Measurements from ENCODE around the gene LTBP1. TPM values are rescaled to one million over a fixed set of nuclear protein-coding genes. Genes with fewer than 3 reads are reported as not detected.

The LTBP1 gene
- total and polyA plus RNA-seq, 10 of the 15 experiments (the other 5 are each of a cell fraction or from before 2014, with no cell fraction given) = 0.01 to 0.28 (median 0.12) TPM; not detected in 2

DNA sequence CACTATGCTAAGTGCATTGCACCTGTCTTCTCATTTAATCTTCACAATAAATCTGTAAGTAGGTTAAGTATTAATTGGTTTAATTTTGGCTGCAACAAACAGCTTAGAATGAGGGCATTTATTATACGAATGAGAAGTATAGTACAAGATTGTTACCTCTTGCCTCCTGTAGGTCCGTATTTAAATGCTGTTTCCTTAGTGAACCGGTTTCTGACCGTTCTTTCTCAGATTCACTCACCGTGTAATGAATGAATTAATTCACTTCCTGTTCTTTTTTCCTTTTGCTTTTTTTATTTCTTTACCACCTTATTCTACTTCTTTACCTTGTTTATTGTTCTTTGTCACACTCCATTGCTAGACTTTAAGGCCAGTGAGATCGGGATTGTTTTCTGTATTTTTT, 375.9 kb downstream of the LTBP1 start:
- ChIA-PET RAD21 (ENCODE audit: unreplicated experiment) (no interaction called here), POLR2A (no interaction called here), CTCF (interaction anchor here (1.0 to 1.6 kb wide), 3 partner anchors 13 to 261 kb away, joined by 3 to 4 read pairs (median 4); no protein-coding TSS in a partner anchor), SMC1A (ENCODE audit: uncharacterized antibody, unreplicated experiment) (interaction anchor here (0.8 kb wide), 1 partner anchor 139 kb away, joined by 3 read pairs; no protein-coding TSS in a partner anchor)
- no peak for DNase-seq (ENCODE audit: low read depth, low spot score)
- no peak overlapping the region for H2AFZ ChIP-seq (ENCODE audit: control insufficient read depth, low read depth, low read length)
- H3K4me3 ChIP-seq = no peak overlapping the region
- BruUV-seq (replicated peaks) = no TSS peak
- intact Hi-C loops (cut with micrococcal nuclease; ENCODE audit: unreplicated experiment) (no loop called here), in situ Hi-C loops (cut with MboI) (no loop called here)
- FAIRE-seq = peak; percentile 84
- H3K4me2 ChIP-seq (ENCODE audit: control insufficient read depth, insufficient read depth) = peak overlapping the region; percentile 13; the same call in 1 of the 2 replicates
- no peaks in the 10 kb centered on the region for H3K36me3 ChIP-seq (ENCODE audit: control insufficient read depth in 2 of 2, insufficient read depth in 2 of 2, low read length in 1 of 2)
- peaks cover 0 to 1% of the 10 kb centered on the region in 2 experiments; a peak in 1 of 4 replicates for H3K27me3 ChIP-seq (replicated peaks in 1 of 2; ENCODE audit: control insufficient read depth in 2 of 2, insufficient read depth in 2 of 2, low read length in 1 of 2)
- no peaks in the 10 kb centered on the region for H4K20me1 ChIP-seq (ENCODE audit: control insufficient read depth, insufficient read depth)
- no peak overlapping the region for H3K27ac ChIP-seq (ENCODE audit: control insufficient read depth, insufficient read depth)
- H3K9ac ChIP-seq (ENCODE audit: control insufficient read depth, insufficient read depth, low read length) = no peak overlapping the region
- TF ChIP-seq, protein P1, sequence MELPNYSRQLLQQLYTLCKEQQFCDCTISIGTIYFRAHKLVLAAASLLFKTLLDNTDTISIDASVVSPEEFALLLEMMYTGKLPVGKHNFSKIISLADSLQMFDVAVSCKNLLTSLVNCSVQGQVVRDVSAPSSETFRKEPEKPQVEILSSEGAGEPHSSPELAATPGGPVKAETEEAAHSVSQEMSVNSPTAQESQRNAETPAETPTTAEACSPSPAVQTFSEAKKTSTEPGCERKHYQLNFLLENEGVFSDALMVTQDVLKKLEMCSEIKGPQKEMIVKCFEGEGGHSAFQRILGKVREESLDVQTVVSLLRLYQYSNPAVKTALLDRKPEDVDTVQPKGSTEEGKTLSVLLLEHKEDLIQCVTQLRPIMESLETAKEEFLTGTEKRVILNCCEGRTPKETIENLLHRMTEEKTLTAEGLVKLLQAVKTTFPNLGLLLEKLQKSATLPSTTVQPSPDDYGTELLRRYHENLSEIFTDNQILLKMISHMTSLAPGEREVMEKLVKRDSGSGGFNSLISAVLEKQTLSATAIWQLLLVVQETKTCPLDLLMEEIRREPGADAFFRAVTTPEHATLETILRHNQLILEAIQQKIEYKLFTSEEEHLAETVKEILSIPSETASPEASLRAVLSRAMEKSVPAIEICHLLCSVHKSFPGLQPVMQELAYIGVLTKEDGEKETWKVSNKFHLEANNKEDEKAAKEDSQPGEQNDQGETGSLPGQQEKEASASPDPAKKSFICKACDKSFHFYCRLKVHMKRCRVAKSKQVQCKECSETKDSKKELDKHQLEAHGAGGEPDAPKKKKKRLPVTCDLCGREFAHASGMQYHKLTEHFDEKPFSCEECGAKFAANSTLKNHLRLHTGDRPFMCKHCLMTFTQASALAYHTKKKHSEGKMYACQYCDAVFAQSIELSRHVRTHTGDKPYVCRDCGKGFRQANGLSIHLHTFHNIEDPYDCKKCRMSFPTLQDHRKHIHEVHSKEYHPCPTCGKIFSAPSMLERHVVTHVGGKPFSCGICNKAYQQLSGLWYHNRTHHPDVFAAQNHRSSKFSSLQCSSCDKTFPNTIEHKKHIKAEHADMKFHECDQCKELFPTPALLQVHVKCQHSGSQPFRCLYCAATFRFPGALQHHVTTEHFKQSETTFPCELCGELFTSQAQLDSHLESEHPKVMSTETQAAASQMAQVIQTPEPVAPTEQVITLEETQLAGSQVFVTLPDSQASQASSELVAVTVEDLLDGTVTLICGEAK (IDR thresholded peaks at IDR 0.05; ENCODE audit: borderline replicate concordance) = no peak
- TF ChIP-seq CBX3 (IDR thresholded peaks at IDR 0.05; ENCODE audit: borderline replicate concordance, low read depth) (no peak), RFX5 (IDR thresholded peaks at IDR 0.05; ENCODE audit: low read depth, low read length) (no peak), CTCF (IDR thresholded peaks at IDR 0.05 in 2 of 3, conservative IDR thresholded peaks at IDR 0.05 in 1 of 3; ENCODE audit: control insufficient read depth in 2 of 3, extremely low read depth in 1 of 3, insufficient read depth in 1 of 3, low read depth in 3 of 3, low read length in 3 of 3) (no peak), POLR2AphosphoS2 (IDR thresholded peaks at IDR 0.05; ENCODE audit: low read depth, low read length) (no peak), SREBF2 (IDR thresholded peaks at IDR 0.05; ENCODE audit: low read length) (no peak), BRCA1 (IDR thresholded peaks at IDR 0.05; ENCODE audit: low read depth, low read length) (no peak), SMC3 (IDR thresholded peaks at IDR 0.05; ENCODE audit: borderline replicate concordance, low read length) (no peak), HDAC2 (IDR thresholded peaks at IDR 0.05) (no peak), RAD51 (IDR thresholded peaks at IDR 0.05) (no peak), MTA2 (IDR thresholded peaks at IDR 0.05; ENCODE audit: low read depth) (no peak)
- TF ChIP-seq, protein P2, sequence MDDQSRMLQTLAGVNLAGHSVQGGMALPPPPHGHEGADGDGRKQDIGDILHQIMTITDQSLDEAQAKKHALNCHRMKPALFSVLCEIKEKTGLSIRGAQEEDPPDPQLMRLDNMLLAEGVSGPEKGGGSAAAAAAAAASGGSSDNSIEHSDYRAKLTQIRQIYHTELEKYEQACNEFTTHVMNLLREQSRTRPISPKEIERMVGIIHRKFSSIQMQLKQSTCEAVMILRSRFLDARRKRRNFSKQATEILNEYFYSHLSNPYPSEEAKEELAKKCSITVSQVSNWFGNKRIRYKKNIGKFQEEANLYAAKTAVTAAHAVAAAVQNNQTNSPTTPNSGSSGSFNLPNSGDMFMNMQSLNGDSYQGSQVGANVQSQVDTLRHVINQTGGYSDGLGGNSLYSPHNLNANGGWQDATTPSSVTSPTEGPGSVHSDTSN (IDR thresholded peaks at IDR 0.05; ENCODE audit: insufficient replicate concordance, low read depth, low read length) = no peak
- ATAC-seq = peak; percentile 38; the same call in 1 of the 3 replicates
- no peaks in the 10 kb centered on the region for H3K79me2 ChIP-seq (ENCODE audit: control insufficient read depth, insufficient read depth, low read length)
- no peaks in the 10 kb centered on the region for H3K9me3 ChIP-seq (replicated peaks; ENCODE audit: control insufficient read depth, insufficient read depth, low read length)
- peaks cover 8% of the 10 kb centered on the region for H3K4me1 ChIP-seq (ENCODE audit: control insufficient read depth, insufficient read depth, low read length)
- under 1% methylated on average over 6 of the region's 6 CpGs for WGBS (ENCODE audit: insufficient coverage, insufficient replicate concordance, low lambda C conversion rate, missing lambda C conversion rate)

All from GM12878 (cell line).